Heart right ventricle (tissue), 16 donors: ENCODE results near the gene STRN3. TPM values are rescaled to one million over a fixed set of nuclear protein-coding genes. Genes with fewer than 3 reads are reported as not detected.
"Not testable (repeated sequence)": the region's sequence is repeated elsewhere in the genome, so short reads cannot be mapped to it uniquely, and the experiment has no call there.

ENCODE experiments used
- ATAC-seq, 8 donors: fragments of 200-7000 bp; cut with Tn5 transposase; one replicate each; pipeline ENCODE4 v1.9.1; 2020; ENCODE audit warnings: mild to moderate bottlenecking in 8 of 8, moderate library complexity in 8 of 8, moderate number of reproducible peaks in 1 of 8
- DNase-seq, 2 donors: peaks; one replicate each; pipeline ENCODE4 v3.0.0-alpha.2; 2020
- H3K27ac ChIP-seq, 10 donors: fragments of 200-600 bp; sonication (generic) in 2 of 10; one replicate each; pipeline versions ENCODE4 v1.5.0 to v1.8.0; 2020 to 2022; ENCODE audit warnings: mild to moderate bottlenecking in 3 of 10
- H3K27me3 ChIP-seq, 7 donors: fragments of 200-600 bp; one replicate each; pipeline ENCODE4 v1.8.0; 2021 to 2022; ENCODE audit warnings: mild to moderate bottlenecking in 2 of 7
- H3K36me3 ChIP-seq, 9 donors: fragments of 200-600 bp; sonication (generic) in 1 of 9; one replicate each; pipeline versions ENCODE4 v1.5.0 to v1.8.0; 2020 to 2022; ENCODE audit warnings: mild to moderate bottlenecking in 2 of 9
- H3K4me1 ChIP-seq, 9 donors: fragments of 200-600 bp; sonication (generic) in 1 of 9; one replicate each; pipeline versions ENCODE4 v1.5.0 to v1.8.0; 2020 to 2022; ENCODE audit warnings: mild to moderate bottlenecking in 4 of 9
- H3K4me3 ChIP-seq, 10 donors: fragments of 200-600 bp; sonication (generic) in 2 of 10; one replicate each; pipeline versions ENCODE4 v1.5.0 to v1.8.0; 2020 to 2022; ENCODE audit warnings: mild to moderate bottlenecking in 7 of 10, moderate library complexity in 2 of 10
- H3K9me3 ChIP-seq, 11 donors: fragments of 200-600 bp in 10 of 11; sonication (generic) in 2 of 11; one replicate each; pipeline versions ENCODE4 v1.5.0 to v1.8.0; 2013 to 2022; ENCODE audit warnings: mild to moderate bottlenecking in 2 of 11, control low read depth in 1 of 11, moderate library complexity in 1 of 11
- WGBS, 2 donors: extraction: QIAGEN DNeasy Blood & Tissue Kit; methylation state at CpG; one replicate each; pipeline ENCODE4 v1.1.7; 2013; ENCODE audit warnings: inconsistent platforms in 1 of 2; 5-methylcytosine and 5-hydroxymethylcytosine counted together
- intact Hi-C, 10 donors: fragments of 100-400 bp; cut with DNase I; formaldehyde crosslinking; loops; one replicate each; pipeline versions ENCODE4 v1.11.1 to v1.14.2; 2022
- polyA plus RNA-seq, 2 donors: library from polyadenylated mRNA; stranded (reverse); fragments of 200-250 nt; gene quantifications; one replicate each; pipeline ENCODE4 v1.2.3, GENCODE V29; 2013
- total RNA-seq, 10 donors: library from RNA; stranded (reverse); fragmentation: NEBNext Ultra II Directional in 3 of 10; extraction: Animal tissue kit (Norgen Biotek cat#: 25700) in 3 of 10; gene quantifications; one replicate each; pipeline versions ENCODE4 v1.2.1 to v1.2.4, GENCODE V29; 2021 to 2023
- TF ChIP-seq, protein P1 (sequence below), 9 donors: fragments of 200-600 bp; sonication (generic) in 2 of 9; IDR thresholded peaks; one replicate each; pipeline versions ENCODE4 v1.5.0 to v1.8.0; 2021 to 2022; ENCODE audit warnings: antibody characterized with exemption in 9 of 9, mild to moderate bottlenecking in 5 of 9, moderate library complexity in 1 of 9
- donor health status: Arrhythmogenic right ventricular cardiomyopathy.
- donor health status: ischemic (EF 13 %, LVEDD 7.1; RV severe dilation, severe dysfunction).
- donor health status: healthy with polysubstance abuse.
- donor health status: DM: no; HTN: yes; CAD: no.
- donor health status: DM: no; HTN: no; CAD: no.
- donor health status: ischemic (EF 25% LVEDD 6.9; RV normal size, moderate dysfunction).
- donor health status: ischemic (EF 25% LVEDD 5.7; RV mildly dilated, moderate dysfunction).
- donor health status: healthy.
- donor health status: DM: yes; HTN: yes; CAD: no.
- donor health status: Ischemic cardiomyopathy.
- donor health status: ischemic (EF 35%, LVEDD 5.7; RV mildly dilated, moderate dysfunction).
- donor health status: nonischemic (EF 11% LVEDD 7.7; RV severe dilation, severe dysfunction).
- donor health status: DM: yes; HTN: yes; CAD: no.
- donor health status: PGD.
- donor health status: ischemic (EF 29% LVEDD 5.4; RV normal size, mild dysfunction).
- donor health status: nonischemic (EF 23%, LVEDD 6.1; RV moderate dilation, normal function).

STRN3 gene
- total and polyA plus RNA-seq, 12 donors = 10.5 to 60.4 (median 50.2) TPM

DNA sequence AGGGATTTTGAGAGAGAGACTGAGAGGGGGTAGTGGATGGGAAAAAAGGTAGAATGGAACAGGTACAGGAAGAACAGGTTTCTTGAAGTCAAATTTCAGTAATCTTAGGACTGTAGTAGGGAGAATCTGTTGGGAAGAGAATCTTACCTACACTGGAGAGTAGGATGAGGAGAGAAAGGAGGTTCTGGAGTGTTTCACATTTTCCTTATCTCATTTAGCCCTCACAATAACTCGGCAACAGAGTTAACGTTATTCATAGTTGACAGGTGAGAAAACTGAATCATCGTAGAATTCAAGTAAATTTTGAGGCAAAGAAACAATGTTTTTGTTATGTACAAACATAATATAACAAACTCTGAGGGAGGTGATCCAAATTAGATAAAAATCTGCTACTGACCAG is 17.2 kb upstream of the STRN3 start:
- Histone ChIP-seq H3K27ac (no peak overlapping the region), H3K9me3 (no peaks in the 10 kb centered on the region), H3K4me1 (peaks cover 0 to 3% (median 0%) of the 10 kb centered on the region in 9 donors), H3K4me3 (no peak overlapping the region), H3K27me3 (no peaks in the 10 kb centered on the region), H3K36me3 (no peaks in the 10 kb centered on the region)
- ATAC-seq (no peak), DNase-seq (no peak)
- WGBS, 2 donors = 44 to 59% methylated on average over 3 of the region's 3 CpGs
- intact Hi-C loops = no loop called here
- TF ChIP-seq, protein P1, sequence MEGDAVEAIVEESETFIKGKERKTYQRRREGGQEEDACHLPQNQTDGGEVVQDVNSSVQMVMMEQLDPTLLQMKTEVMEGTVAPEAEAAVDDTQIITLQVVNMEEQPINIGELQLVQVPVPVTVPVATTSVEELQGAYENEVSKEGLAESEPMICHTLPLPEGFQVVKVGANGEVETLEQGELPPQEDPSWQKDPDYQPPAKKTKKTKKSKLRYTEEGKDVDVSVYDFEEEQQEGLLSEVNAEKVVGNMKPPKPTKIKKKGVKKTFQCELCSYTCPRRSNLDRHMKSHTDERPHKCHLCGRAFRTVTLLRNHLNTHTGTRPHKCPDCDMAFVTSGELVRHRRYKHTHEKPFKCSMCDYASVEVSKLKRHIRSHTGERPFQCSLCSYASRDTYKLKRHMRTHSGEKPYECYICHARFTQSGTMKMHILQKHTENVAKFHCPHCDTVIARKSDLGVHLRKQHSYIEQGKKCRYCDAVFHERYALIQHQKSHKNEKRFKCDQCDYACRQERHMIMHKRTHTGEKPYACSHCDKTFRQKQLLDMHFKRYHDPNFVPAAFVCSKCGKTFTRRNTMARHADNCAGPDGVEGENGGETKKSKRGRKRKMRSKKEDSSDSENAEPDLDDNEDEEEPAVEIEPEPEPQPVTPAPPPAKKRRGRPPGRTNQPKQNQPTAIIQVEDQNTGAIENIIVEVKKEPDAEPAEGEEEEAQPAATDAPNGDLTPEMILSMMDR (IDR thresholded peaks at IDR 0.05) = no peak

DNA sequence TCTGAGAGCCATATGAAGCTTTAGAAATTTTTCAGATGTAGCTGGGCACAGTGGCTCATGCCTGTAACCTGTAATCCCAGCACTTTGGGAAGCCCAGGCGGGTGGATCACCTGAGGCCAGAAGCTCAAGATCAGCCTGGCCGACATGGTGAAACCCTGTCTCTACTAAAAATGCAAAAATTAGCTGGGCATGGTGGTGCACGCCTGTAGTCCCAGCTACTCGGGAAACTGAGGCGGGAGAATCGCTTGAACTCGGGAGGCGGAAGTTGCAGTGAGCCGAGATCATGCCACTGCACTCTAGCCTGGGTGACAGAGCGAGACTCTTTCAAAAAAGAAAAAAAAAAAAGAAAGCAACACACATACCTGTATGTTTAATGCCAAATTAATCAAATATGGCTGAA is 16.7 kb upstream of the STRN3 start:
- H3K4me3 ChIP-seq, H3K9me3 ChIP-seq, H3K36me3 ChIP-seq, H3K4me1 ChIP-seq, H3K27ac ChIP-seq, H3K27me3 ChIP-seq, ATAC-seq, intact Hi-C loops, DNase-seq: not testable (repeated sequence)
- WGBS, 2 donors = 90 to 91% methylated on average over 10 of the region's 10 CpGs

DNA sequence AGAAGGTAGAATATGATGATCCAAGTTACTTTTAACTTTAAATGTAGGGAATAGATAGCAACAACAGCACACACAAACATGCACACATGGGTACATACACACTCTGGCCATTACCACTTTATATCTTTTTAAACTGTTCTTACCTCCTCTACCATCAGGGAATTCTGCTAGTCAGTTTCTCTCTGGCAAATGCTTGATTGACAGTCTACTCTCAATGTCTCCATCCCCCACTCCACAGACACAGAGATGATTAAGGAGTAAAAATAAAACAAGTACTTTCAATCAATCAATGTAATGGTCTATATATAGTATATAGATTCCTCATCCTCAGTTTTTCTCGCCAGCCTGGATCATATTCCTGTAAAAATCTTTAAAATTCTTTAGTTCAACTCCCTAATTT is 16.1 kb upstream of the STRN3 start:
- peaks cover 0 to 7% (median 0%) of the 10 kb centered on the region in 9 donors for H3K36me3 ChIP-seq
- no peak overlapping the region for H3K4me3 ChIP-seq
- H3K27me3 ChIP-seq = no peaks in the 10 kb centered on the region
- WGBS, 2 donors = 91% methylated on average over 1 of the region's 1 CpG
- DNase-seq (no peak), ATAC-seq (no peak)
- no peak overlapping the region for H3K27ac ChIP-seq
- no peaks in the 10 kb centered on the region for H3K9me3 ChIP-seq
- intact Hi-C loops = no loop called here
- peaks cover 0 to 4% (median 0%) of the 10 kb centered on the region in 9 donors for H3K4me1 ChIP-seq
- TF ChIP-seq, protein P1 (IDR thresholded peaks at IDR 0.05) = no peak

DNA sequence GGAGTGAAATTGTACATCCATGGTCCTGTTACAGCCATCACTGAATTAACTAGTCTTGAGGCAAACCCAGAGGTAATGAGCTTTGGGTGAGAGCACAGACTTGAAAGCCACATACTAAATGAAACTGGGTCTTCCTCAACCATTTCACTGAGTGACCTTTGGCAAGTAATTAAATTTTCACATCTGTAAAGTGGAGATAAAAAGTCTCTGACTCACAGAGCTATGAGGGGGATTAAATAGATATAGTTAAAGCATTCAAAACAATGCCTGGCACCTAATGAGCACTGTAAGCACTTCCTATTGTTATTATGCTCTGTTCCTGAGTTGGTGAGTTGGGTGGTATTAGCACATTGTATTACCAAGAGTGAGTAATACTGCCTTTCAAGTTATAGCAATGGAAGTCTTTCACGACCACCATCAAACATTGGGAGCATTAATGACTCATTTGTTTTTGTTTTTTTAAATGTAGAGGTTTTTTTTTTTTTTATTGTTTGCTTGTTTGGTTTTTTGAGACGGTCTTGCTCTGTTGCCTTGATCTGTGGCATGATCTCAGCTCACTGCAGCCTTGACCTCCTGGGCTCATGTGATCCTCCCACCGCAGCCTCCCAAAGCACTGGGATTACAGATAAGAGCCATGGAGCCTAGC is 12.5 kb upstream of the STRN3 start:
- peak in 6 of 8 donors; percentile 33 to 89 (median 66) for ATAC-seq
- DNase-seq = no peak
- Histone ChIP-seq H3K27ac (no peak overlapping the region), H3K9me3 (no peaks in the 10 kb centered on the region), H3K27me3 (no peaks in the 10 kb centered on the region), H3K36me3 (peaks cover 0 to 15% (median 0%) of the 10 kb centered on the region in 9 donors), H3K4me3 (no peak overlapping the region), H3K4me1 (peaks cover 0 to 4% (median 0%) of the 10 kb centered on the region in 9 donors)
- intact Hi-C loops = loop anchor here in 1 of 10 donors (5.0 kb wide), 1 partner anchor 39 kb away; no protein-coding TSS in a partner anchor
- 45 to 46% methylated on average over 3 of the region's 3 CpGs for WGBS, 2 donors
- TF ChIP-seq, protein P1 (IDR thresholded peaks at IDR 0.05) = no peak

DNA sequence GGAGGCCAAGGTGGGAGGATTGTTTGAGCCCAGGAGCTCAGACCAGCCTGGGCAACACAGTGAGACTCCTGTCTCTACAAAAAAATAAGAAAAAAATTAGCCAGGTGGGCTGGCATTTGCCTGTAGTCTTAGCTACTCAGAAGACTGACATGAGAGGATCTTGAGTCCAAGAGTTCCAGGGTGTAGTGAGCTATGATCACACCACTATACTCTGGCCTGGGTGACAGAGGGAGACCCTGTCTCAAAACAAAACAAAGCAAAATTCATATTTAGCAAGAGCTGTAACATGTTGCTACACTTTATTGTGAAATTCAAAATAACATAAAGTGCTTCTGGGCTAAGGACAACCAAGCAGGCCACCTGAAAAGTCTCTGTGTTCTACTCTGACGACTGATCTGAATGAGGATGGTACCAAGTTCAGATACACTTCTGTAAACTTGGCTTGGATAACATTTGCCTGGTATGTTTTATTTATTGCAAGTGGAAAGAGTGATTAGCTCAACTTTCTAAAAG is 11.6 kb upstream of the STRN3 start:
- 81 to 92% methylated on average over 1 of the region's 1 CpG for WGBS, 2 donors
- Histone ChIP-seq H3K9me3 (no peaks in the 10 kb centered on the region), H3K4me3 (no peak overlapping the region), H3K27me3 (no peaks in the 10 kb centered on the region), H3K27ac (no peak overlapping the region), H3K36me3 (peaks cover 0 to 15% (median 0%) of the 10 kb centered on the region in 9 donors), H3K4me1 (peaks cover 0 to 6% (median 0%) of the 10 kb centered on the region in 9 donors)
- intact Hi-C loops = loop anchor here in 1 of 10 donors (5.0 kb wide), 1 partner anchor 40 kb away; no protein-coding TSS in a partner anchor
- no peak for DNase-seq
- TF ChIP-seq, protein P1 (IDR thresholded peaks at IDR 0.05) = no peak
- ATAC-seq = no peak
